NCI-H1092 (cell line): ENCODE results near the gene MAGI3.
"Not testable (repeated sequence)": the region's sequence is repeated elsewhere in the genome, so short reads cannot be mapped to it uniquely, and the experiment has no call there.

ENCODE experiments used
- DNase-seq: peaks from one replicate; lab custom pipeline; 2025; lab: John Stamatoyannopoulos, UW

MAGI3 gene

GRCh38 chr1:113692342-113692741, 302.0 kb downstream of the MAGI3 start:
- DNase-seq, result no peak

GRCh38 chr1:113692824-113693431, 302.6 kb downstream of the MAGI3 start:
- DNase-seq, result no peak

- no peak for DNase-seq
These were observed 304.6 kb downstream of the MAGI3 start for GRCh38 chr1:113694910-113695309.

- no peak for DNase-seq
These were observed 311.1 kb downstream of the MAGI3 start for GRCh38 chr1:113701429-113701828.

GRCh38 chr1:113714606-113715269, 324.4 kb downstream of the MAGI3 start:
- no peak for DNase-seq

- not testable (repeated sequence) for DNase-seq
These were observed 327.2 kb downstream of the MAGI3 start for GRCh38 chr1:113717506-113717905.

- DNase-seq, result not testable (repeated sequence)
These were observed 328.3 kb downstream of the MAGI3 start for GRCh38 chr1:113718621-113719020.

- DNase-seq, result no peak
These were observed 330.7 kb downstream of the MAGI3 start for GRCh38 chr1:113721010-113721409.

- no peak for DNase-seq
These were observed 342.5 kb downstream of the MAGI3 start for GRCh38 chr1:113732802-113733201.

- DNase-seq, result no peak
These were observed 344.2 kb downstream of the MAGI3 start for GRCh38 chr1:113734357-113735055.
